Gastrocnemius medialis (tissue), 4 donors: ENCODE measurements around the gene GPRIN3. TPM values are rescaled to one million over a fixed set of nuclear protein-coding genes. Genes with fewer than 3 reads are reported as not detected.

Experiments used
- ATAC-seq, 2 donors: fragments of 150-250 bp; one replicate each; pipeline ENCODE4 v1.9.1; 2016
- DNase-seq, 2 donors: peaks; one replicate each; pipeline ENCODE4 v3.0.0-alpha.2; 2019
- H3K27ac ChIP-seq, 4 donors: fragments of 200-600 bp; sonication (generic); 1 replicate in 1 of 4; 2 replicates in 3 of 4; pipeline ENCODE4 v1.5.1; 2016 to 2018; ENCODE audit warnings: mild to moderate bottlenecking in 2 of 4, moderate library complexity in 1 of 4
- H3K27me3 ChIP-seq, 3 donors: fragments of 200-600 bp; sonication (generic) in 2 of 3; 1 replicate in 1 of 3; 2 replicates in 2 of 3; pipeline versions ENCODE4 v1.5.1 to v1.6.0; 2016 to 2019; ENCODE audit warnings: mild to moderate bottlenecking in 1 of 3, moderate library complexity in 1 of 3
- H3K36me3 ChIP-seq, 2 donors: fragments of 200-600 bp; sonication (generic) in 1 of 2; one replicate each; pipeline ENCODE4 v1.5.1; 2017 to 2018
- H3K4me1 ChIP-seq, 2 donors: fragments of 200-600 bp; sonication (generic) in 1 of 2; one replicate each; pipeline ENCODE4 v1.5.1; 2016 to 2017; ENCODE audit warnings: mild to moderate bottlenecking in 2 of 2
- H3K4me3 ChIP-seq, 4 donors: fragments of 200-600 bp; sonication (generic) in 3 of 4; 1 replicate in 1 of 4; 2 replicates in 3 of 4; pipeline ENCODE4 v1.5.1; 2016 to 2019; ENCODE audit warnings: mild to moderate bottlenecking in 2 of 4
- H3K9me3 ChIP-seq, 3 donors: fragments of 200-600 bp; sonication (generic) in 2 of 3; 1 replicate in 1 of 3; 2 replicates in 2 of 3; pipeline ENCODE4 v1.5.1; 2016 to 2019
- POLR2A ChIP-seq, 2 donors: fragments of 450-650 bp; IDR thresholded peaks; one replicate each; pipeline ENCODE4 v1.6.1; 2017; ENCODE audit warnings: antibody characterized with exemption in 2 of 2, mild to moderate bottlenecking in 2 of 2, moderate library complexity in 2 of 2
- in situ Hi-C, 4 donors: fragments of 200-750 bp; cut with MboI; loops; one replicate each; pipeline versions ENCODE4 v1.15.0 to v1.8.0; 2017; ENCODE audit warnings: low sequenced_read_pairs in 4 of 4
- intact Hi-C: fragments of 100-400 bp; cut with DNase I; formaldehyde crosslinking; loops from one replicate; pipeline ENCODE4 v1.15.1; 2023; ENCODE audit warnings: low total_unique reads
- total RNA-seq, 4 donors: library from RNA; depleted of rRNA; stranded (reverse); fragments of >200 nt; gene quantifications; one replicate each; pipeline versions ENCODE4 v1.1.0 to v1.2.3, GENCODE V29; 2016
- TF ChIP-seq, protein P1 (sequence below), 5 experiments: fragments of 450-650 bp in 3 of 5; fragments of 200-600 bp in 2 of 5; sonication (generic) in 2 of 5; IDR thresholded peaks in 4 of 5; conservative IDR thresholded peaks in 1 of 5; 1 replicate in 4 of 5; 2 replicates in 1 of 5; pipeline ENCODE4 v1.5.1; 2016 to 2019; ENCODE audit warnings: antibody characterized with exemption in 5 of 5, mild to moderate bottlenecking in 3 of 5, moderate library complexity in 3 of 5

The GPRIN3 gene
- total RNA-seq, 4 donors from 2014 or later = 1.2 to 3.1 (median 1.8) TPM

DNA sequence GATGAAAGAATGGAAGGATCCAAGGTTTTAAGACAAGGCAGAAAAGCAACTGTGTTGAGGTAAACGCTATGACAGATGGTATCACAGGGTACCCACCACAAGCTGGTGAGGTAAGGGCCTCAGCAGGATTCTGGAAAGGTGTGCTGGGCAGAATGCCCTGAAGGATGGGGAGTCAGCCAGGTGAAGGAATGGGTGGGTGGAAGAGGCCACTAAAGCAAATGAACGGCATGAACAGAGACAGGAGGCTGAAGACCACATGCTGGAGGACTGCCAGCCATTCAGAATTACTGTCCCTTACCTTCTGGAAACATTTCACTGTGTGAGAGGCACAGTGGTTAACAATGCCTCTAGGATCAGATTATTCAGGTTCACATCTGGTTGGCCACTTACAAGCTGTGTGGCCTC is 23.6 kb downstream of the GPRIN3 start:
- H3K36me3 ChIP-seq = no peaks in the 10 kb centered on the region
- intact Hi-C loops (no loop called here), in situ Hi-C loops (no loop called here)
- H3K4me3 ChIP-seq = no peak overlapping the region
- DNase-seq = no peak
- TF ChIP-seq POLR2A (IDR thresholded peaks at IDR 0.05) = no peak
- TF ChIP-seq, protein P1, sequence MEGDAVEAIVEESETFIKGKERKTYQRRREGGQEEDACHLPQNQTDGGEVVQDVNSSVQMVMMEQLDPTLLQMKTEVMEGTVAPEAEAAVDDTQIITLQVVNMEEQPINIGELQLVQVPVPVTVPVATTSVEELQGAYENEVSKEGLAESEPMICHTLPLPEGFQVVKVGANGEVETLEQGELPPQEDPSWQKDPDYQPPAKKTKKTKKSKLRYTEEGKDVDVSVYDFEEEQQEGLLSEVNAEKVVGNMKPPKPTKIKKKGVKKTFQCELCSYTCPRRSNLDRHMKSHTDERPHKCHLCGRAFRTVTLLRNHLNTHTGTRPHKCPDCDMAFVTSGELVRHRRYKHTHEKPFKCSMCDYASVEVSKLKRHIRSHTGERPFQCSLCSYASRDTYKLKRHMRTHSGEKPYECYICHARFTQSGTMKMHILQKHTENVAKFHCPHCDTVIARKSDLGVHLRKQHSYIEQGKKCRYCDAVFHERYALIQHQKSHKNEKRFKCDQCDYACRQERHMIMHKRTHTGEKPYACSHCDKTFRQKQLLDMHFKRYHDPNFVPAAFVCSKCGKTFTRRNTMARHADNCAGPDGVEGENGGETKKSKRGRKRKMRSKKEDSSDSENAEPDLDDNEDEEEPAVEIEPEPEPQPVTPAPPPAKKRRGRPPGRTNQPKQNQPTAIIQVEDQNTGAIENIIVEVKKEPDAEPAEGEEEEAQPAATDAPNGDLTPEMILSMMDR (IDR thresholded peaks at IDR 0.05 in 4 of 5, conservative IDR thresholded peaks at IDR 0.05 in 1 of 5) = no peak
- H3K27ac ChIP-seq = no peak overlapping the region
- ATAC-seq = no peak
- no peaks in the 10 kb centered on the region for H3K9me3 ChIP-seq
- no peaks in the 10 kb centered on the region for H3K4me1 ChIP-seq
- H3K27me3 ChIP-seq = no peaks in the 10 kb centered on the region

DNA sequence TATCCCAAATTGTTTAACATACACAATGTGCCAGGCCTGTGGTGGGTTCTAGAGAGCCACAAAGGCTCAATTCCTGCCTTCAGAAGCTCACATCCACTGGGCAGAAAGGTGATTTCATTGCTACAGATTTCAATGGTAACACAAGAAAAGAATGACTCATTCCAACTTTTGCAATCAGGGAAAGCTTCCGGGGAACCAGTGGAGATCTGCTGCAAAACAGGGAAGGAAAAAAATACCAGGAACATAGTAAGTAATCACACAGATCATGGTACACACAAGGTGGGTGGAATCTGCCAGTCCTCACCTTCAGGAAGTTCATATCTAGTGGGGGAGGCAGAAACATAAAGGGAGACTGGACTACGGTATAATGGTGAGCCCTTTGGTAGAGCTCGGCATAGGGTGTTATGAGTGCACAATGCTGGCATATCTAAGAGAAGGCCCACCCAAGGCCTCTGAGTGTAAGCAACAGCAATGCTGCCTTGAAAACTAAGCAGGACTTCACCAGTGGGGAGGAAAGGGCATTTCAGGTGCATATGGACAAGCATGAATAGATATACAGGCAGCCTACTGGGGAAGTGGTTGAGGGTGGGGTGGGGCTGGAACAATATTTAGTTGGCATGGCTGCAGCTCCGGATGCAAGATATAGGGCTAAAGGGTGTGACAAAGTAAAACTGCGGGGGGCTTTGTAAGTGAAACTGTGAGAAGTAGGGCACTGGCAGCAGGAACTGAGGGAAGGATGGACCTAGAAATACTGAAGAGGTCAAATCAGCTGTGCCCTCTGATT is 24.2 kb downstream of the GPRIN3 start:
- H3K4me3 ChIP-seq = no peak overlapping the region

GRCh38 chr4:89279385-89279784 is 28.2 kb downstream of the GPRIN3 start:
- no peaks in the 10 kb centered on the region for H3K36me3 ChIP-seq
- H3K4me1 ChIP-seq = no peaks in the 10 kb centered on the region
- in situ Hi-C loops = no loop called here
- H3K27me3 ChIP-seq = no peaks in the 10 kb centered on the region
- H3K27ac ChIP-seq = no peak overlapping the region
- H3K9me3 ChIP-seq = no peaks in the 10 kb centered on the region
- intact Hi-C loops = no loop called here
- DNase-seq (no peak), ATAC-seq (no peak)
- TF ChIP-seq, protein P1 (IDR thresholded peaks at IDR 0.05 in 4 of 5, conservative IDR thresholded peaks at IDR 0.05 in 1 of 5) = no peak
- no peak for TF ChIP-seq POLR2A (IDR thresholded peaks at IDR 0.05)
- no peak overlapping the region for H3K4me3 ChIP-seq

More for the DNA sequence above, 24.2 kb downstream of the GPRIN3 start:
- Histone ChIP-seq H3K9me3 (no peaks in the 10 kb centered on the region), H3K4me1 (no peaks in the 10 kb centered on the region), H3K36me3 (no peaks in the 10 kb centered on the region), H3K27me3 (no peaks in the 10 kb centered on the region), H3K27ac (no peak overlapping the region)
- intact Hi-C loops (no loop called here), in situ Hi-C loops (no loop called here)
- ATAC-seq = no peak
- TF ChIP-seq, protein P1 (IDR thresholded peaks at IDR 0.05 in 4 of 5, conservative IDR thresholded peaks at IDR 0.05 in 1 of 5) = no peak
- TF ChIP-seq POLR2A (IDR thresholded peaks at IDR 0.05) = no peak
- no peak for DNase-seq

DNA sequence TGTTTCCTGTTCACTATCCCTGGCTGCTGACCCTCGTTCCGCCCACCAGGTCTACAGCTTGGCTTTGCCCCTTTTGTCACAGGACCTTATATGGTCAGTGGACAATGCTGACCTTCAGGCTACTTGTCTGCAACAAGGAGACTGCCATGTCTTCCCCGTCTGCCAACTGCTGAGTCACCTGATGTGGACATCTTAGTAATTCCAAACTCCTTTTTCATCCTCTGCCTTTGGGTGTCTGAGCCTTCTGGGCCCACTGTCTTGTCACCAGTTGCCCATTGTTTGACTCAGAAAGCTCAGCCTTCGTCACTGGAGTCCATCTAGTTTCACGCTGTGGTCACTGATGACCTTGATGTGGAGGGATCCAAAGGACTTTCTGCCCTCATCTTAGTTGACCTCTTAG is 30.2 kb downstream of the GPRIN3 start:
- Histone ChIP-seq H3K9me3 (no peaks in the 10 kb centered on the region), H3K4me3 (no peak overlapping the region), H3K36me3 (no peaks in the 10 kb centered on the region), H3K27me3 (no peaks in the 10 kb centered on the region), H3K4me1 (no peaks in the 10 kb centered on the region), H3K27ac (no peak overlapping the region)
- TF ChIP-seq, protein P1 (IDR thresholded peaks at IDR 0.05 in 4 of 5, conservative IDR thresholded peaks at IDR 0.05 in 1 of 5) = no peak
- TF ChIP-seq POLR2A (IDR thresholded peaks at IDR 0.05) = no peak
- no peak for DNase-seq
- in situ Hi-C loops = no loop called here
- ATAC-seq = no peak
- intact Hi-C loops = no loop called here
